Thyroid gland (tissue), 4 donors: ENCODE data around the gene GALNT10. TPM values are rescaled to one million over a fixed set of nuclear protein-coding genes. Genes with fewer than 3 reads are reported as not detected.

ENCODE experiments used
- DNase-seq, 2 donors: peaks; one replicate each; pipeline ENCODE4 v3.0.0-alpha.2; 2019
- H3K27ac ChIP-seq, 3 donors: fragments of 200-600 bp; sonication (generic); 1 replicate in 2 of 3; 2 replicates in 1 of 3; pipeline ENCODE4 v1.5.1; 2016 to 2019; ENCODE audit warnings: mild to moderate bottlenecking in 1 of 3, moderate library complexity in 1 of 3
- H3K27me3 ChIP-seq: fragments of 200-600 bp; sonication (generic); one replicate; pipeline ENCODE4 v1.5.1; 2019
- H3K36me3 ChIP-seq, 2 donors: fragments of 200-600 bp; sonication (generic); one replicate each; pipeline ENCODE4 v1.5.1; 2016 to 2019
- H3K4me1 ChIP-seq, 2 donors: fragments of 200-600 bp; sonication (generic); one replicate each; pipeline ENCODE4 v1.5.1; 2017 to 2019
- H3K4me3 ChIP-seq, 3 donors: fragments of 200-600 bp; sonication (generic); replicated peaks in 1 of 3; 1 replicate in 2 of 3; 2 replicates in 1 of 3; pipeline ENCODE4 v1.5.1; 2016; ENCODE audit warnings: mild to moderate bottlenecking in 1 of 3
- H3K9me3 ChIP-seq: fragments of 200-600 bp; sonication (generic); one replicate; pipeline ENCODE4 v1.5.1; 2017
- POLR2A ChIP-seq, 2 donors: fragments of 450-650 bp; IDR thresholded peaks; one replicate each; pipeline ENCODE4 v1.6.1; 2017; ENCODE audit warnings: antibody characterized with exemption in 2 of 2, mild to moderate bottlenecking in 2 of 2, moderate library complexity in 1 of 2
- WGBS, 2 donors: methylation state at CpG; one replicate each; pipeline ENCODE4 v1.1.5; 2017; 5-methylcytosine and 5-hydroxymethylcytosine counted together
- intact Hi-C: fragments of 100-400 bp; cut with DNase I; formaldehyde crosslinking; loops from one replicate; pipeline ENCODE4 v1.15.1; 2023
- total RNA-seq, 4 donors: library from RNA; depleted of rRNA; stranded (reverse); fragments of >200 nt; gene quantifications; one replicate each; pipeline ENCODE4 v1.2.3, GENCODE V29; 2016
- TF ChIP-seq, protein P1 (sequence below), 6 experiments: fragments of 200-600 bp in 3 of 6; fragments of 450-650 bp in 3 of 6; sonication (generic) in 3 of 6; IDR thresholded peaks; one replicate each; pipeline ENCODE4 v1.5.1; 2016 to 2019; ENCODE audit warnings: antibody characterized with exemption in 6 of 6, mild to moderate bottlenecking in 2 of 6, inconsistent platforms in 1 of 6, moderate library complexity in 1 of 6

GALNT10 gene
- total RNA-seq, 4 donors from 2014 or later, result 33.3 to 69.6 (median 58.1) TPM

- Histone ChIP-seq H3K9me3 (no peaks in the 10 kb centered on the region), H3K27me3 (no peaks in the 10 kb centered on the region), H3K4me1 (peaks cover 0 to 9% of the 10 kb centered on the region in 2 donors), H3K27ac (no peak overlapping the region), H3K4me3 (no peak overlapping the region), H3K36me3 (no peaks in the 10 kb centered on the region)
- WGBS, 2 donors, result 94 to 100% methylated on average over 2 of the region's 2 CpGs
- DNase-seq, result no peak
- TF ChIP-seq POLR2A (IDR thresholded peaks at IDR 0.05), result no peak
- TF ChIP-seq, protein P1, sequence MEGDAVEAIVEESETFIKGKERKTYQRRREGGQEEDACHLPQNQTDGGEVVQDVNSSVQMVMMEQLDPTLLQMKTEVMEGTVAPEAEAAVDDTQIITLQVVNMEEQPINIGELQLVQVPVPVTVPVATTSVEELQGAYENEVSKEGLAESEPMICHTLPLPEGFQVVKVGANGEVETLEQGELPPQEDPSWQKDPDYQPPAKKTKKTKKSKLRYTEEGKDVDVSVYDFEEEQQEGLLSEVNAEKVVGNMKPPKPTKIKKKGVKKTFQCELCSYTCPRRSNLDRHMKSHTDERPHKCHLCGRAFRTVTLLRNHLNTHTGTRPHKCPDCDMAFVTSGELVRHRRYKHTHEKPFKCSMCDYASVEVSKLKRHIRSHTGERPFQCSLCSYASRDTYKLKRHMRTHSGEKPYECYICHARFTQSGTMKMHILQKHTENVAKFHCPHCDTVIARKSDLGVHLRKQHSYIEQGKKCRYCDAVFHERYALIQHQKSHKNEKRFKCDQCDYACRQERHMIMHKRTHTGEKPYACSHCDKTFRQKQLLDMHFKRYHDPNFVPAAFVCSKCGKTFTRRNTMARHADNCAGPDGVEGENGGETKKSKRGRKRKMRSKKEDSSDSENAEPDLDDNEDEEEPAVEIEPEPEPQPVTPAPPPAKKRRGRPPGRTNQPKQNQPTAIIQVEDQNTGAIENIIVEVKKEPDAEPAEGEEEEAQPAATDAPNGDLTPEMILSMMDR (IDR thresholded peaks at IDR 0.05), result no peak
- intact Hi-C loops, result no loop called here
Measured at GRCh38 chr5:154253807-154254206, 63.3 kb downstream of the GALNT10 start.

DNA sequence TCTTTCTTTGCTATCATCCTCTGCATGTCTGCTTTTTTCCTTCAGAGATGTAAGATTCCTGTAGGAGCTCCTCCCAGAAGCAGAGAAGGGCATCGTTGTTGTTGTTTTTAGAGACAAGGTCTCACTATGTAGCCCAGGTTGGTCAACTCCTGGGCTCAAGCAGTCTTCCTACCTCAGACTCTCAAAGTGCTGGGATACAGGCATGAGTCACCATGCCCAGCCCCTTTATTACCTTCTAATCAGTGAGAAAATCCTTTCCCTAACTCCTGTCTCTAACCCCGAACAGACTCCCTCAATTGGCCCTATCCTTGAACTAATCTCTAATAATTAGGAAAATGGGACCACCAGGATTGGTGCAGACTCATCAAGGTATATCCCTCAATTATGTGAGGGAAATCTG lies 64.4 kb downstream of the GALNT10 start:
- H3K4me3 ChIP-seq, result no peak overlapping the region
- no peak overlapping the region for H3K27ac ChIP-seq
- H3K27me3 ChIP-seq, result no peaks in the 10 kb centered on the region
- peaks cover 2 to 5% of the 10 kb centered on the region in 2 donors for H3K4me1 ChIP-seq
- DNase-seq, result no peak
- H3K36me3 ChIP-seq, result no peaks in the 10 kb centered on the region
- TF ChIP-seq, protein P1 (IDR thresholded peaks at IDR 0.05), result no peak
- TF ChIP-seq POLR2A (IDR thresholded peaks at IDR 0.05), result no peak
- WGBS, 2 donors, result 81 to 95% methylated on average over 2 of the region's 2 CpGs
- intact Hi-C loops, result no loop called here
- H3K9me3 ChIP-seq, result no peaks in the 10 kb centered on the region

GRCh38 chr5:154257046-154257445 lies 66.5 kb downstream of the GALNT10 start:
- no peak for DNase-seq
- WGBS, 2 donors, result 63 to 67% methylated on average over 2 of the region's 2 CpGs
- TF ChIP-seq, protein P1 (IDR thresholded peaks at IDR 0.05), result no peak
- TF ChIP-seq POLR2A (IDR thresholded peaks at IDR 0.05), result no peak
- Histone ChIP-seq H3K4me1 (peaks cover 9 to 11% of the 10 kb centered on the region in 2 donors), H3K36me3 (no peaks in the 10 kb centered on the region), H3K9me3 (no peaks in the 10 kb centered on the region), H3K27ac (no peak overlapping the region), H3K4me3 (no peak overlapping the region), H3K27me3 (no peaks in the 10 kb centered on the region)
- intact Hi-C loops, result no loop called here

GRCh38 chr5:154258531-154259217 lies 68.1 kb downstream of the GALNT10 start:
- Histone ChIP-seq H3K4me3 (no peak overlapping the region), H3K27ac (no peak overlapping the region), H3K36me3 (no peaks in the 10 kb centered on the region), H3K4me1 (peaks cover 14% of the 10 kb centered on the region in 2 donors), H3K27me3 (no peaks in the 10 kb centered on the region), H3K9me3 (no peaks in the 10 kb centered on the region)
- 86% methylated on average over 2 of the region's 2 CpGs for WGBS, 2 donors
- intact Hi-C loops, result no loop called here
- DNase-seq, result no peak
- TF ChIP-seq, protein P1 (IDR thresholded peaks at IDR 0.05), result no peak
- no peak for TF ChIP-seq POLR2A (IDR thresholded peaks at IDR 0.05)

GRCh38 chr5:154260224-154260927 lies 69.8 kb downstream of the GALNT10 start:
- intact Hi-C loops, result no loop called here
- no peaks in the 10 kb centered on the region for H3K9me3 ChIP-seq
- WGBS, 2 donors, result 52 to 68% methylated on average over 6 of the region's 6 CpGs

More at GRCh38 chr5:154260224-154260927, 69.8 kb downstream of the GALNT10 start:
- no peak for TF ChIP-seq POLR2A (IDR thresholded peaks at IDR 0.05)
- H3K4me1 ChIP-seq, result peaks cover 22 to 31% of the 10 kb centered on the region in 2 donors
- no peaks in the 10 kb centered on the region for H3K27me3 ChIP-seq
- DNase-seq, result peak in 1 of 2 donors; percentile 44
- peak overlapping the region in 1 of 3 donors; percentile 46 for H3K27ac ChIP-seq
- H3K4me3 ChIP-seq, result no peak overlapping the region
- H3K36me3 ChIP-seq, result no peaks in the 10 kb centered on the region
